GM06990 (cell line): Measurements from ENCODE around the gene CTAG1B.

Source experiments
- DNase-seq: peaks from one replicate; pipeline ENCODE4 v3.0.0-alpha.2; 2011; ENCODE audit not compliant: insufficient read length; ENCODE audit errors: extremely low read depth
- H3K27me3 ChIP-seq: replicated peaks from 2 replicates; pipeline ENCODE4 v1.6.0; 2011; ENCODE audit warnings: low read length; ENCODE audit not compliant: control insufficient read depth, insufficient read depth
- H3K36me3 ChIP-seq: 2 replicates; pipeline ENCODE4 v1.5.1; 2011; ENCODE audit warnings: low read length; ENCODE audit not compliant: control insufficient read depth, insufficient read depth
- H3K4me3 ChIP-seq: replicated peaks from 2 replicates; pipeline ENCODE4 v1.5.1; 2011; ENCODE audit warnings: low read depth, mild to moderate bottlenecking, control low read depth, low read length
- TF ChIP-seq, protein P1 (sequence below): IDR thresholded peaks from 2 replicates; pipeline ENCODE4 v1.5.1; 2011; ENCODE audit warnings: low read length, control low read depth, mild to moderate bottlenecking, inconsistent platforms; ENCODE audit not compliant: insufficient read depth, poor library complexity, severe bottlenecking

Gene CTAG1B

DNA sequence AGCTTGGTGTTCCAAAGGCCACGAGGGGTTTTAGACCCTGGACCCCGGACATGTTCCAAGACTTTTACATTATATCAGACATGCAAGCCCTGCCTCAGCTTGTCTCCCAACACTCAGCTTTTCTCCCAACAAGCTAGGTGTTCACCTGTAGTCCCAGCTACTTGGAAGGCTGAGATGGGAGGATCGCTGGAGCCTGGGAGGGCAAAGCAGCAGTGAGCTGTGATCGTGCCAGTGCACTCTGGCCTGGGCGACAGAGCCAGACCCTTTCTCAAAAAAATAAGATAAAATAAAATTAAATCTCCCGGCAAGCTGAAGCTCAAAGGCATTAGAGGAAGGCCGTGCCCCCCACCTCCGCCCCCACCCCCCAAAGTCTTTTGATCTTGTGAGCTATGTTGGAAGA lies 20.4 kb downstream of the CTAG1B start:
- Histone ChIP-seq H3K36me3 (no peaks in the 10 kb centered on the region), H3K27me3 (no peaks in the 10 kb centered on the region; the same call in 1 of the 2 replicates), H3K4me3 (no peak overlapping the region)
- DNase-seq: no peak
- TF ChIP-seq, protein P1, sequence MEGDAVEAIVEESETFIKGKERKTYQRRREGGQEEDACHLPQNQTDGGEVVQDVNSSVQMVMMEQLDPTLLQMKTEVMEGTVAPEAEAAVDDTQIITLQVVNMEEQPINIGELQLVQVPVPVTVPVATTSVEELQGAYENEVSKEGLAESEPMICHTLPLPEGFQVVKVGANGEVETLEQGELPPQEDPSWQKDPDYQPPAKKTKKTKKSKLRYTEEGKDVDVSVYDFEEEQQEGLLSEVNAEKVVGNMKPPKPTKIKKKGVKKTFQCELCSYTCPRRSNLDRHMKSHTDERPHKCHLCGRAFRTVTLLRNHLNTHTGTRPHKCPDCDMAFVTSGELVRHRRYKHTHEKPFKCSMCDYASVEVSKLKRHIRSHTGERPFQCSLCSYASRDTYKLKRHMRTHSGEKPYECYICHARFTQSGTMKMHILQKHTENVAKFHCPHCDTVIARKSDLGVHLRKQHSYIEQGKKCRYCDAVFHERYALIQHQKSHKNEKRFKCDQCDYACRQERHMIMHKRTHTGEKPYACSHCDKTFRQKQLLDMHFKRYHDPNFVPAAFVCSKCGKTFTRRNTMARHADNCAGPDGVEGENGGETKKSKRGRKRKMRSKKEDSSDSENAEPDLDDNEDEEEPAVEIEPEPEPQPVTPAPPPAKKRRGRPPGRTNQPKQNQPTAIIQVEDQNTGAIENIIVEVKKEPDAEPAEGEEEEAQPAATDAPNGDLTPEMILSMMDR: no peak

DNA sequence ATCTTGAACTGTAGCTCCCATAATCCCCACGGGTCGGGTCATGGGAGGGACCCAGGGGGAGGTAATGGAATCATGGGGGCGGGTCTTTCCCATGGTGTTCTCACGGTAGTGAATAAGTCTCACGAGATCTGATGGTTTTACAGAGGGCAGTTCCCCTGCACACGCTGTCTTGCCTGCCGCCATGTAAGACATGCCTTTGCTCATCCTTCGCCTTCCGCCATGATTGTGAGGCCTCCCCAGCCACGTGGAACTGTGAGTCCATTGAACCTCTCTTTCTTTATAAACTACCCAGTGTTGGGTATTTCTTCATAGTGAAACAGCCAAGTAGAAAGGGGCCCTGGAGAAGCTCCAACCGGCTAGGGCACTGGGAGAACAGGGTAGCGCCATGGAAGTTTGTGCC lies 21.9 kb downstream of the CTAG1B start:
- Histone ChIP-seq H3K4me3 (no peak overlapping the region), H3K36me3 (no peaks in the 10 kb centered on the region), H3K27me3 (no peaks in the 10 kb centered on the region)
- DNase-seq: no peak
- TF ChIP-seq, protein P1: no peak

DNA sequence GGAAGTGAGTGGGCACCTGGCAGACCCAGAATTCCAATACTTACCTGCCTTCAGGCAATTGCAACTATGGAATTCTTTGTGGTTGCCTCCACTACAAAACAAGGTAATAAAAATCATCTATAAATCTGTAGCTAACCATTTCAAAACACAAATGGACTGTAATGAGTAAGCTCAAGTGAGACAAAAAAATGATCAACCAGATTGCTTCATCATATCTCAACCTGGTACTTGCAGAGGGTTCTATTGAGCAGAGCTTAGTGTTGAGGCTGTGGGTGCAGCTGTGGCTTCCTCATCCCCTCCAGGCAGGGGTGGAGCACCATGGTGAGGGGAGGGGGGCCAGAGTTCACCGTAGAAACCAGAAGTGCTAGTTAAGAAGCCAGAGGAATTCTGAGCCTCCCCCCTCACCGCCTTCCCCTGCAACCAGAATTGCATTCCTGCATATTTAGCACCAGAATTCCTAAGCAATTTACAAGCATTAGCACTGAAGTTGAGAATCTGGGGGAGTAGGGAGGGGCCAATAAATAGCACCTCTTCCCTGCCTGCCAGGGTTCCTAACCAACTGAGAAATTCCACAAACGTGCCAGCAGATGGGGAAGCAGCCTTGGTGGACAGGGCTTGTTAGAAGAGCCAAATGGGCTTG lies 22.7 kb downstream of the CTAG1B start:
- no peaks in the 10 kb centered on the region for H3K27me3 ChIP-seq
- H3K36me3 ChIP-seq: no peaks in the 10 kb centered on the region
- TF ChIP-seq, protein P1: no peak
- no peak overlapping the region for H3K4me3 ChIP-seq
- no peak for DNase-seq

DNA sequence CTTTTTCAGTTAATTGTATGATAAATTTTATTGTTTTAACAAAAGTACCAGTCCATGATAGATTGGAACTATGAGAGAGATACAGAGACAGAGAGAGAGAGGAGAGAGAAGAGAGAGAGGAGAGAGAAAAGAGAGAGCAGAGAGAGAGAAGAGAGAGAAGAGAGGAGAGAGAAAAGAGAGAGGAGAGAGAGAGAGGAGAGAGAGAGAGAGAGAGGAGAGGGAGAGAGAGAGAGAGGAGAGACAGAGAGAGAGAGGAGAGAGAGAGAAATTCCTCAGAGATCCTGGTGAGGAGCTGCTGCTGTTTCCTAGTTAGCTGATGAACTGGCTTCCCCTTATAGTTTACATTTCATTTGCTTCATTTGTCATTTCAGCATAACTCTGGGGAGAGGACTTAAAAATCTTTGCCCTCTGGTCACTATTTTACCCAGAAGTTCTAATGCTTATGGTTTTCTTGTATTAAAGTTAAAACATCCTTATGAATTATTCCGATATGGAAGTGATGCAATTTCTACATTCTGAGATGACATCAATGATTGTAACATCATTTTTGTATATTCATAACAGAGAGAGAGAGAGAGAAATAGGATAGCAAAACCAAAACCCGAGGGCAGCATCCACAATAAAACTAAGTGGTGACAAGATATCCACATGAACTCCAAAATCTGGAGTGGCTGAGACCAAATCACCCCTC lies 23.4 kb downstream of the CTAG1B start:
- Histone ChIP-seq H3K27me3 (no peaks in the 10 kb centered on the region), H3K4me3 (no peak overlapping the region), H3K36me3 (no peaks in the 10 kb centered on the region)
- TF ChIP-seq, protein P1: no peak
- DNase-seq: no peak

DNA sequence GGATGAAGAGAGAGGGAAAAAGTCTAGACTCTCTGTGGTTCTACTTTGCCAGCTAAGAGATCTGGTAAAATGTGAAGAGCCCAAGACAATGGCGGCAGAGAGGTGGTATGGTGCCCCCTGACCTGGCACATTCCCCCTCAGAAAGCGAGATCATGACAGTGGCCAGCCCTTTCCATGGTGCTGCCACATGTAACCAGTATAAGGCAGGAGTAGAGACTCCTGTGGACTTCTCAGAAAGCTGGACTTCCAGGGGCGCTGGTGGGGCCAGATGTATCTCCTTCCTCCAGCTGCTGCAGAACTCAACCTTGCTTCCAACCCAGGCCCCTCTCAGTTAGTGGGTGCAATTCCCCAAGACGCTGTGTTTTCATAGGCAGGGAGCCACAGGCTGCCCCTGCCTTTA lies 24.6 kb downstream of the CTAG1B start:
- no peak for DNase-seq
- TF ChIP-seq, protein P1: no peak
- H3K4me3 ChIP-seq: no peak overlapping the region
- no peaks in the 10 kb centered on the region for H3K36me3 ChIP-seq
- no peaks in the 10 kb centered on the region for H3K27me3 ChIP-seq
